SK-N-SH (cell line): ENCODE data around the gene EFHC1. TPM values are rescaled to one million over a fixed set of nuclear protein-coding genes. Genes with fewer than 3 reads are reported as not detected.

Source experiments
- CTCF ChIA-PET: fragments of 300-600, 350-600 bp; formaldehyde crosslinking; extraction: SDS; loops from one replicate; lab custom pipeline; 2021; lab: Yijun Ruan, JAX
- POLR2A ChIA-PET: fragments of 350-600 bp; sonication (Branson Sonifier 250); formaldehyde crosslinking; extraction: SDS; loops from one replicate; lab custom pipeline; 2020; ENCODE audit warnings: antibody characterized with exemption, inconsistent platforms; lab: Yijun Ruan, JAX
- DNase-seq: peaks from one replicate; pipeline ENCODE4 v3.0.0; 2012
- H2AFZ ChIP-seq: fragments of 200-600 bp; sonication (generic); 2 replicates; pipeline ENCODE4 v1.8.1; 2016; ENCODE audit warnings: antibody characterized with exemption, mild to moderate bottlenecking, low read depth
- H3F3A ChIP-seq: fragments of 200-600 bp; sonication (generic); replicated peaks from 2 replicates; pipeline ENCODE3; 2016; ENCODE audit warnings: antibody characterized with exemption, mild to moderate bottlenecking; ENCODE audit not compliant: insufficient read depth
- H3K27ac ChIP-seq, 2 experiments: fragments of 200-500 bp in 1 of 2; fragments of 200-600 bp in 1 of 2; sonication (Bioruptor generic) in 1 of 2; sonication (generic), shearing (Covaris generic) in 1 of 2; 2 replicates each; pipeline versions ENCODE4 v1.5.1 to v1.6.1; 2014 to 2016; ENCODE audit warnings: low read depth in 2 of 2, inconsistent platforms in 1 of 2, low read length in 1 of 2, mild to moderate bottlenecking in 1 of 2, mixed read lengths in 1 of 2
- H3K27me3 ChIP-seq: fragments of 200-600 bp; sonication (generic), shearing (Covaris generic); 2 replicates; pipeline ENCODE4 v1.6.1; 2016; ENCODE audit warnings: mixed run types; ENCODE audit not compliant: insufficient read depth
- H3K36me3 ChIP-seq, 2 experiments: fragments of 200-500 bp in 1 of 2; fragments of 200-600 bp in 1 of 2; sonication (Bioruptor generic) in 1 of 2; sonication (generic) in 1 of 2; replicated peaks in 1 of 2; 2 replicates each; pipeline versions ENCODE3 to v1.5.1; 2014 to 2016; ENCODE audit warnings: low read length in 1 of 2, mild to moderate bottlenecking in 1 of 2; ENCODE audit not compliant: insufficient read depth in 2 of 2, control insufficient read depth in 1 of 2
- H3K4me1 ChIP-seq, 2 experiments: fragments of 200-500 bp in 1 of 2; fragments of 200-600 bp in 1 of 2; sonication (Bioruptor generic) in 1 of 2; sonication (generic), shearing (Covaris generic) in 1 of 2; 2 replicates each; pipeline versions ENCODE4 v1.5.1 to v1.6.1; 2014 to 2016; ENCODE audit warnings: low read depth in 1 of 2, low read length in 1 of 2, mixed run types in 1 of 2; ENCODE audit not compliant: insufficient read depth in 2 of 2, control insufficient read depth in 1 of 2
- H3K4me2 ChIP-seq: fragments of 200-600 bp; sonication (generic), shearing (Covaris generic); 2 replicates; pipeline ENCODE4 v1.6.1; 2017; ENCODE audit warnings: mixed run types
- H3K4me3 ChIP-seq, 2 experiments: fragments of 200-500 bp in 1 of 2; fragments of 200-600 bp in 1 of 2; sonication (Bioruptor generic) in 1 of 2; sonication (generic), shearing (Covaris generic) in 1 of 2; 2 replicates each; pipeline versions ENCODE4 v1.5.1 to v1.8.1; 2014 to 2016; ENCODE audit warnings: low read depth in 2 of 2, inconsistent platforms in 1 of 2, low read length in 1 of 2, mild to moderate bottlenecking in 1 of 2, mixed read lengths in 1 of 2, moderate library complexity in 1 of 2
- H3K79me2 ChIP-seq: fragments of 200-600 bp; sonication (generic); 2 replicates; pipeline ENCODE4 v1.8.1; 2017; ENCODE audit warnings: mild to moderate bottlenecking; ENCODE audit not compliant: insufficient read depth
- H3K9ac ChIP-seq: fragments of 200-600 bp; sonication (generic); 2 replicates; pipeline ENCODE4 v1.6.1; 2017; ENCODE audit warnings: mixed run types
- H3K9me2 ChIP-seq: fragments of 200-600 bp; sonication (generic); 2 replicates; pipeline ENCODE4 v1.6.1; 2017; ENCODE audit warnings: mixed run types
- H3K9me3 ChIP-seq: fragments of 200-600 bp; sonication (generic); 2 replicates; pipeline ENCODE4 v1.6.1; 2017; ENCODE audit warnings: mixed run types, mild to moderate bottlenecking, moderate library complexity
- H4K20me1 ChIP-seq: fragments of 200-600 bp; sonication (generic); 2 replicates; pipeline ENCODE4 v1.6.1; 2017; ENCODE audit warnings: mild to moderate bottlenecking, mixed run types; ENCODE audit not compliant: insufficient read depth
- EZH2phosphoT487 ChIP-seq: fragments of 200-600 bp; sonication (generic); IDR thresholded peaks from 2 replicates; pipeline ENCODE4 v1.6.1; 2017; ENCODE audit warnings: low read depth, mixed run types, mild to moderate bottlenecking, antibody characterized with exemption, moderate library complexity, borderline replicate concordance
- FOSL2 ChIP-seq: IDR thresholded peaks from 2 replicates; pipeline ENCODE4 v1.4.0; 2012; ENCODE audit warnings: low read depth, mild to moderate bottlenecking, moderate library complexity, borderline replicate concordance
- FOXJ3 ChIP-seq: sonication (generic); formaldehyde crosslinking; IDR thresholded peaks from 2 replicates; pipeline ENCODE4 v1.5.1; 2020; ENCODE audit warnings: mild to moderate bottlenecking, missing genetic modification reagents
- FOXM1 ChIP-seq: IDR thresholded peaks from 2 replicates; pipeline ENCODE4 v1.4.0; 2012; ENCODE audit warnings: low read depth, mild to moderate bottlenecking
- GABPA ChIP-seq: IDR thresholded peaks from 2 replicates; pipeline ENCODE4 v1.4.0; 2012; ENCODE audit warnings: low read depth, mild to moderate bottlenecking
- JUND ChIP-seq: IDR thresholded peaks from 2 replicates; pipeline ENCODE4 v1.4.0; 2012
- NFIC ChIP-seq: IDR thresholded peaks from 2 replicates; pipeline ENCODE4 v1.4.0; 2012; ENCODE audit warnings: borderline replicate concordance
- POLR2AphosphoS5 ChIP-seq: IDR thresholded peaks from 2 replicates; pipeline ENCODE4 v1.6.1; 2012; ENCODE audit warnings: low read depth, low read length
- RCOR1 ChIP-seq: fragments of 150-350 bp; IDR thresholded peaks from 2 replicates; pipeline ENCODE4 v1.6.1; 2017; ENCODE audit warnings: antibody characterized with exemption, low read length
- RFX5 ChIP-seq: IDR thresholded peaks from 2 replicates; pipeline ENCODE4 v1.6.1; 2012; ENCODE audit warnings: mild to moderate bottlenecking, improper control_type of control experiment, low read length
- TEAD4 ChIP-seq: IDR thresholded peaks from 2 replicates; pipeline ENCODE4 v1.4.0; 2012; ENCODE audit warnings: mild to moderate bottlenecking, borderline replicate concordance; ENCODE audit not compliant: insufficient read depth
- YY1 ChIP-seq: IDR thresholded peaks from 2 replicates; pipeline ENCODE4 v1.4.0; 2012; ENCODE audit warnings: low read depth, mild to moderate bottlenecking
- WGBS: methylation state at CpG from one replicate; pipeline ENCODE4 v1.1.6; 2017; ENCODE audit warnings: low lambda C conversion rate; 5-methylcytosine and 5-hydroxymethylcytosine counted together
- polyA plus RNA-seq, 3 experiments: library from polyadenylated mRNA; depleted of rRNA; stranded (reverse); fragments of >200 nt; gene quantifications; 2 replicates each; pipeline ENCODE4 v1.2.3, GENCODE V29; 2012
- TF ChIP-seq, protein P1 (sequence below): IDR thresholded peaks from 2 replicates; pipeline ENCODE4; 2012
- TF ChIP-seq, protein P2 (sequence below): fragments of 150-350 bp; IDR thresholded peaks from 2 replicates; pipeline ENCODE4 v1.6.1; 2017; ENCODE audit warnings: antibody characterized with exemption, low read length, low read depth, borderline replicate concordance
- TF ChIP-seq, protein P3 (sequence below): IDR thresholded peaks from 2 replicates; pipeline ENCODE4 v1.6.1; 2012; ENCODE audit warnings: mild to moderate bottlenecking, low read depth, low read length, moderate library complexity
- TF ChIP-seq, protein P4 (sequence below): IDR thresholded peaks from 2 replicates; pipeline ENCODE4 v1.4.0; 2012; ENCODE audit warnings: low read depth, borderline replicate concordance

EFHC1 gene
- polyA plus RNA-seq, 1 of the 3 experiments (the other 2 are of a cell fraction), result 39.4 TPM

DNA sequence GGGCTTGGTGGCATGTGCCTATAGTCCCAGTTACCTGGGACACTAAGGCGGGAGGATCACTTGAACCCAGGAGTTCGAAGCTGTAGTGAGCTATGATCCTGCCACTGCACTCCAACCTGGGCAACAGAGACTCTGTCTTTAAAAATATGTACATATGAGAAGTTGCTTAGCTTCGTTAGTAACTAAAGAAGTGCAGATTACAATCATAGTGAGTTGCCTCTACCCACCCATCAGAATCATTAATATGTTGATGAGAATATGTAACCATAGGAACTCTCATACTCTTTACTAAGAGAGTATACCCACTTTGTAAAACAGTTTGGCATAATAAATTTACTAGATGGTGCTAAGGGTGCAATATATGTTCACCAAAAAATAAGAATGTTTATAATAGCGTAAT lies 54.0 kb downstream of the EFHC1 start:
- Histone ChIP-seq H3K4me2 (no peak overlapping the region), H3K27ac (no peak overlapping the region), H3K4me1 (no peaks in the 10 kb centered on the region), H3K9ac (no peak overlapping the region), H3K36me3 (peaks cover 2 to 21% of the 10 kb centered on the region in 2 experiments), H3K4me3 (no peak overlapping the region), H3F3A (peaks cover 3% of the 10 kb centered on the region), H3K9me2 (no peaks in the 10 kb centered on the region; the same call in 1 of the 2 replicates), H3K9me3 (no peaks in the 10 kb centered on the region), H2AFZ (no peak overlapping the region), H4K20me1 (no peaks in the 10 kb centered on the region), H3K79me2 (no peaks in the 10 kb centered on the region), H3K27me3 (no peaks in the 10 kb centered on the region)
- TF ChIP-seq JUND, result no peak
- no peak for TF ChIP-seq EZH2phosphoT487
- TF ChIP-seq RFX5, result no peak
- no peak for TF ChIP-seq RCOR1
- TF ChIP-seq GABPA, result no peak
- TF ChIP-seq YY1, result no peak
- no peak for TF ChIP-seq TEAD4
- TF ChIP-seq FOSL2, result no peak
- TF ChIP-seq, protein P1, sequence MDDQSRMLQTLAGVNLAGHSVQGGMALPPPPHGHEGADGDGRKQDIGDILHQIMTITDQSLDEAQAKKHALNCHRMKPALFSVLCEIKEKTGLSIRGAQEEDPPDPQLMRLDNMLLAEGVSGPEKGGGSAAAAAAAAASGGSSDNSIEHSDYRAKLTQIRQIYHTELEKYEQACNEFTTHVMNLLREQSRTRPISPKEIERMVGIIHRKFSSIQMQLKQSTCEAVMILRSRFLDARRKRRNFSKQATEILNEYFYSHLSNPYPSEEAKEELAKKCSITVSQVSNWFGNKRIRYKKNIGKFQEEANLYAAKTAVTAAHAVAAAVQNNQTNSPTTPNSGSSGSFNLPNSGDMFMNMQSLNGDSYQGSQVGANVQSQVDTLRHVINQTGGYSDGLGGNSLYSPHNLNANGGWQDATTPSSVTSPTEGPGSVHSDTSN, result no peak
- no peak for TF ChIP-seq FOXJ3 (CRISPR knock-in tag)
- TF ChIP-seq, protein P2, sequence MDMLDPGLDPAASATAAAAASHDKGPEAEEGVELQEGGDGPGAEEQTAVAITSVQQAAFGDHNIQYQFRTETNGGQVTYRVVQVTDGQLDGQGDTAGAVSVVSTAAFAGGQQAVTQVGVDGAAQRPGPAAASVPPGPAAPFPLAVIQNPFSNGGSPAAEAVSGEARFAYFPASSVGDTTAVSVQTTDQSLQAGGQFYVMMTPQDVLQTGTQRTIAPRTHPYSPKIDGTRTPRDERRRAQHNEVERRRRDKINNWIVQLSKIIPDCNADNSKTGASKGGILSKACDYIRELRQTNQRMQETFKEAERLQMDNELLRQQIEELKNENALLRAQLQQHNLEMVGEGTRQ, result no peak
- ChIA-PET CTCF (no interaction called here), POLR2A (no interaction called here)
- no peak for DNase-seq
- WGBS, result over 99% methylated on average over 4 of the region's 4 CpGs

DNA sequence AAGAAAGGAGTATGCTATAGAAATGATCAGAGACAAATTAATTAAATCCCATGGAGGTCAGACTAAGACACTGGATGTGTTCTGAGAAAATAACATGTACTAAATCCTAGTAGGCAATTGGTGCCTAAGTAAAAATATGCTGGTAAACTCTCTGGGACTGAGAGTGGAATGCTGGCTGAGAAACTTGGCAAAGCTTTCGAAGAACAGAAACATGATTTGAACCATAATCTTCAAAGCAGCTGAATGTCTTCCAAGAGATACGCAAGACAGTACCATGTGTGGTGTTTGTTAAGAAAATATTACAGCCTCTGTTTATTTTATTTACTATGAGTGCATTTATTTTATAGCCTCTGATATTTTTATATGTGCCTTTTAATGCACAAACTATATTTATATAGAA lies 55.2 kb downstream of the EFHC1 start:
- no peak for DNase-seq
- Histone ChIP-seq H3K27ac (no peak overlapping the region), H3K9me2 (no peaks in the 10 kb centered on the region; the same call in 1 of the 2 replicates), H3K9me3 (no peaks in the 10 kb centered on the region), H3K4me3 (no peak overlapping the region), H3K4me1 (no peaks in the 10 kb centered on the region), H3K9ac (no peak overlapping the region), H3K4me2 (no peak overlapping the region), H3K36me3 (peaks cover 7 to 26% of the 10 kb centered on the region in 2 experiments), H3F3A (peaks cover 3% of the 10 kb centered on the region), H2AFZ (no peak overlapping the region), H3K79me2 (no peaks in the 10 kb centered on the region), H4K20me1 (no peaks in the 10 kb centered on the region), H3K27me3 (no peaks in the 10 kb centered on the region)
- CTCF ChIA-PET, result no interaction called here
- POLR2A ChIA-PET, result no interaction called here
- 92% methylated on average over 2 of the region's 2 CpGs for WGBS
- TF ChIP-seq RFX5 (no peak), FOXM1 (no peak), JUND (no peak), EZH2phosphoT487 (no peak), NFIC (no peak), YY1 (no peak), POLR2AphosphoS5 (no peak)
- TF ChIP-seq, protein P3, sequence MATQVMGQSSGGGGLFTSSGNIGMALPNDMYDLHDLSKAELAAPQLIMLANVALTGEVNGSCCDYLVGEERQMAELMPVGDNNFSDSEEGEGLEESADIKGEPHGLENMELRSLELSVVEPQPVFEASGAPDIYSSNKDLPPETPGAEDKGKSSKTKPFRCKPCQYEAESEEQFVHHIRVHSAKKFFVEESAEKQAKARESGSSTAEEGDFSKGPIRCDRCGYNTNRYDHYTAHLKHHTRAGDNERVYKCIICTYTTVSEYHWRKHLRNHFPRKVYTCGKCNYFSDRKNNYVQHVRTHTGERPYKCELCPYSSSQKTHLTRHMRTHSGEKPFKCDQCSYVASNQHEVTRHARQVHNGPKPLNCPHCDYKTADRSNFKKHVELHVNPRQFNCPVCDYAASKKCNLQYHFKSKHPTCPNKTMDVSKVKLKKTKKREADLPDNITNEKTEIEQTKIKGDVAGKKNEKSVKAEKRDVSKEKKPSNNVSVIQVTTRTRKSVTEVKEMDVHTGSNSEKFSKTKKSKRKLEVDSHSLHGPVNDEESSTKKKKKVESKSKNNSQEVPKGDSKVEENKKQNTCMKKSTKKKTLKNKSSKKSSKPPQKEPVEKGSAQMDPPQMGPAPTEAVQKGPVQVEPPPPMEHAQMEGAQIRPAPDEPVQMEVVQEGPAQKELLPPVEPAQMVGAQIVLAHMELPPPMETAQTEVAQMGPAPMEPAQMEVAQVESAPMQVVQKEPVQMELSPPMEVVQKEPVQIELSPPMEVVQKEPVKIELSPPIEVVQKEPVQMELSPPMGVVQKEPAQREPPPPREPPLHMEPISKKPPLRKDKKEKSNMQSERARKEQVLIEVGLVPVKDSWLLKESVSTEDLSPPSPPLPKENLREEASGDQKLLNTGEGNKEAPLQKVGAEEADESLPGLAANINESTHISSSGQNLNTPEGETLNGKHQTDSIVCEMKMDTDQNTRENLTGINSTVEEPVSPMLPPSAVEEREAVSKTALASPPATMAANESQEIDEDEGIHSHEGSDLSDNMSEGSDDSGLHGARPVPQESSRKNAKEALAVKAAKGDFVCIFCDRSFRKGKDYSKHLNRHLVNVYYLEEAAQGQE, result no peak
- TF ChIP-seq, protein P1, result no peak
- TF ChIP-seq, protein P4, sequence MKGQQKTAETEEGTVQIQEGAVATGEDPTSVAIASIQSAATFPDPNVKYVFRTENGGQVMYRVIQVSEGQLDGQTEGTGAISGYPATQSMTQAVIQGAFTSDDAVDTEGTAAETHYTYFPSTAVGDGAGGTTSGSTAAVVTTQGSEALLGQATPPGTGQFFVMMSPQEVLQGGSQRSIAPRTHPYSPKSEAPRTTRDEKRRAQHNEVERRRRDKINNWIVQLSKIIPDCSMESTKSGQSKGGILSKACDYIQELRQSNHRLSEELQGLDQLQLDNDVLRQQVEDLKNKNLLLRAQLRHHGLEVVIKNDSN, result no peak
